GM12878 (cell line): Measurements from ENCODE around the gene FAM25A. TPM values are rescaled to one million over a fixed set of nuclear protein-coding genes. Genes with fewer than 3 reads are reported as not detected.
A peak's percentile ranks its signal among the peaks of the same experiment; 100 is the strongest.

Experiments
- ATF7 ChIP-seq: fragments of 450-650 bp; IDR thresholded peaks from 2 replicates; pipeline ENCODE4 v1.6.1; 2016; ENCODE audit warnings: low read depth, mild to moderate bottlenecking
- BACH1 ChIP-seq: fragments of 450-650 bp; IDR thresholded peaks from 2 replicates; pipeline ENCODE4 v1.6.1; 2017; ENCODE audit warnings: mild to moderate bottlenecking, borderline replicate concordance
- EGR1 ChIP-seq, 2 experiments: IDR thresholded peaks; 1 replicate in 1 of 2; 2 replicates in 1 of 2; pipeline ENCODE4 v1.6.1; 2011 to 2012; ENCODE audit warnings: low read depth in 2 of 2, low read length in 2 of 2, borderline replicate concordance in 1 of 2, mild to moderate bottlenecking in 1 of 2, moderate library complexity in 1 of 2
- ESRRA ChIP-seq: IDR thresholded peaks from 2 replicates; pipeline ENCODE4 v1.6.1; 2012; ENCODE audit warnings: mild to moderate bottlenecking, low read length, improper control_type of control experiment
- FOS ChIP-seq: IDR thresholded peaks from 3 replicates; pipeline ENCODE4 v1.6.1; 2011; ENCODE audit warnings: borderline replicate concordance; ENCODE audit not compliant: insufficient read length; ENCODE audit errors: extremely low read depth
- FOXK2 ChIP-seq: fragments of 450-650 bp; IDR thresholded peaks from 2 replicates; pipeline ENCODE4 v1.6.1; 2017; ENCODE audit warnings: mild to moderate bottlenecking, moderate library complexity
- MYB ChIP-seq: fragments of 150-350 bp; IDR thresholded peaks from 2 replicates; pipeline ENCODE4 v1.6.1; 2014; ENCODE audit warnings: mild to moderate bottlenecking, low read depth, low read length, borderline replicate concordance
- NFYA ChIP-seq: IDR thresholded peaks from 2 replicates; pipeline ENCODE4 v1.6.1; 2011; ENCODE audit warnings: low read depth, mild to moderate bottlenecking, low read length, improper control_type of control experiment, borderline replicate concordance
- NR2C2 ChIP-seq: IDR thresholded peaks from 2 replicates; pipeline ENCODE4 v1.6.1; 2011; ENCODE audit warnings: borderline replicate concordance, low read depth; ENCODE audit not compliant: control insufficient read depth, insufficient read length
- PAX5 ChIP-seq: IDR thresholded peaks from 2 replicates; pipeline ENCODE4 v1.6.1; 2011; ENCODE audit warnings: low read depth, low read length, borderline replicate concordance
- POLR2AphosphoS2 ChIP-seq: IDR thresholded peaks from 2 replicates; pipeline ENCODE4 v1.6.1; 2011; ENCODE audit warnings: low read depth, mild to moderate bottlenecking, low read length, improper control_type of control experiment, moderate library complexity
- SUZ12 ChIP-seq: fragments of 200-600 bp; sonication (generic); IDR thresholded peaks from one replicate; pipeline ENCODE4 v1.6.1; 2018; ENCODE audit warnings: antibody characterized with exemption, mild to moderate bottlenecking; ENCODE audit not compliant: unreplicated experiment
- TARDBP ChIP-seq: IDR thresholded peaks from 2 replicates; pipeline ENCODE4 v1.6.1; 2016; ENCODE audit warnings: borderline replicate concordance
- TCF3 ChIP-seq: IDR thresholded peaks from 2 replicates; pipeline ENCODE4 v1.6.1; 2012; ENCODE audit warnings: low read depth, mild to moderate bottlenecking, low read length, borderline replicate concordance; ENCODE audit not compliant: insufficient read depth
- WRNIP1 ChIP-seq: IDR thresholded peaks from 2 replicates; pipeline ENCODE4 v1.6.1; 2011; ENCODE audit warnings: low read depth, low read length, improper control_type of control experiment, borderline replicate concordance
- ZNF274 ChIP-seq: IDR thresholded peaks from one replicate; pipeline ENCODE4 v1.8.0; 2011; ENCODE audit not compliant: insufficient read length, insufficient read depth
- polyA plus RNA-seq, 11 experiments: library from polyadenylated mRNA; depleted of rRNA in 4 of 11; unstranded in 6 of 11; stranded (reverse) in 5 of 11; fragments of >200 nt; fragmentation: Nextera tagmentation in 4 of 11; fragmentation: Illumina TruSeq in 1 of 11; extraction: Ambion mirVana in 4 of 11; extraction: Trizol in 1 of 11; gene quantifications; 1 replicate in 1 of 11; 2 replicates in 10 of 11; pipeline versions ENCODE4 v1.2.1 to v1.2.3, GENCODE V29; 2011 to 2016; ENCODE audit warnings: inconsistent platforms in 2 of 11, missing spikeins in 2 of 11, low read depth in 1 of 11
- total RNA-seq, 4 experiments: library from RNA; depleted of rRNA in 3 of 4; stranded (reverse); fragments of >200 nt in 3 of 4; fragmentation: Illumina TruSeq in 1 of 4; extraction: Trizol in 1 of 4; gene quantifications; 2 replicates each; pipeline versions ENCODE4 v1.2.1 to v1.2.3, GENCODE V29; 2013 to 2021
- TF ChIP-seq, protein P1 (sequence below): IDR thresholded peaks from 2 replicates; pipeline ENCODE4 v1.6.1; 2012; ENCODE audit warnings: low read depth, low read length, improper control_type of control experiment
- TF ChIP-seq, protein P2 (sequence below): fragments of 150-350 bp; IDR thresholded peaks from 2 replicates; pipeline ENCODE4 v1.6.1; 2016; ENCODE audit warnings: low read depth, low read length
- TF ChIP-seq, protein P3 (sequence below): IDR thresholded peaks from 2 replicates; pipeline ENCODE4 v1.6.1; 2011; ENCODE audit warnings: borderline replicate concordance, low read depth, mild to moderate bottlenecking, moderate library complexity, low read length; ENCODE audit not compliant: insufficient read depth, poor library complexity, severe bottlenecking
- TF ChIP-seq, protein P4 (sequence below): fragments of 450-650 bp; formaldehyde crosslinking; IDR thresholded peaks from 2 replicates; pipeline ENCODE4 v1.5.0; 2022; ENCODE audit warnings: mild to moderate bottlenecking, missing genetic modification characterization

FAM25A gene
- total and polyA plus RNA-seq, 10 of the 15 experiments (the other 5 are each of a cell fraction or from before 2014, with no cell fraction given) = not detected

DNA sequence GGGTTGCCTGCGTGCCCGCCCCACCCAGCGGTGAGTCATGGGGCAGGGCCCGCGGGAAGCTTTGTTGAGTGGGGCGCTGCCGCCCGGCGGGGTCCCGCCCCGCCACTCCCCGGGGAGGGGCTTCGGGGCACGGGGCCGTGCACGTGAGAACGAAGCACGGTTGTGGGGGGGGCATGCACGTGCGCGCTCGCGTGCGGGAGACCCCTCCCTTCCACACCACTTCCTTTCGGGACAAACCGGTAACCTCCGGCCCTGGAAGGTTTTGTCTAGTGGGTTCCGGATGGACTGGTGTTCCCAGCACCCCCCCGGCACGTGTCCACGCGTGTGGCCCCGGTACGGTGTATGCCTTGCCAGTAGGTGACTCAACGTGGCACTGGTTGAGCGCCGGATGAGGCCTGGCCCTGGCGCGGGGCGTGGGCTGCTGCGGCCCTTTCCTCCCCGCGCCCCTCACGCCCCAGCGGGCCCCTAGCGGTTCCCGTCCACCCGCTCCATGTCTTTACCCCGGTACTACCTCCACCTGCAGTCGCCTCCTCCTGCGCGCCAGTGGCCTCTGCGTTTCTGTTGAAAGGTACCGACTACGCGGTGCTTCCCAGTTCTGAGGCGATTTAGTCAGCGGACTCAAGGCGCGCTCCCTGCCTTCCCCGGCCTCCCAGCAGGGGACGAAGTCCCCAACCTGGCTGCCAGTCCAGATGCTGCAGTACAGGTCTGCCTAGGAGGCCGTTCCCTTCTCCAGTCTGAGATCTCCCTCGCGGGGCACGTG is 48.7 kb upstream of the FAM25A start (continued):
- TF ChIP-seq, protein P1, sequence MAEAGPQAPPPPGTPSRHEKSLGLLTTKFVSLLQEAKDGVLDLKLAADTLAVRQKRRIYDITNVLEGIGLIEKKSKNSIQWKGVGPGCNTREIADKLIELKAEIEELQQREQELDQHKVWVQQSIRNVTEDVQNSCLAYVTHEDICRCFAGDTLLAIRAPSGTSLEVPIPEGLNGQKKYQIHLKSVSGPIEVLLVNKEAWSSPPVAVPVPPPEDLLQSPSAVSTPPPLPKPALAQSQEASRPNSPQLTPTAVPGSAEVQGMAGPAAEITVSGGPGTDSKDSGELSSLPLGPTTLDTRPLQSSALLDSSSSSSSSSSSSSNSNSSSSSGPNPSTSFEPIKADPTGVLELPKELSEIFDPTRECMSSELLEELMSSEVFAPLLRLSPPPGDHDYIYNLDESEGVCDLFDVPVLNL = no peak
- TF ChIP-seq ZNF274 (no peak), TCF3 (no peak), WRNIP1 (no peak), SUZ12 (no peak), MYB (no peak), PAX5 (no peak), ATF7 (no peak), NR2C2 (no peak), ESRRA (no peak), EGR1 (IDR thresholded peaks at IDR 0.05; ENCODE audit: borderline replicate concordance in 1 of 2, low read depth in 2 of 2, low read length in 2 of 2) (0 out of 3 replicates have a peak, but pooled peaks of 1 of the 2 experiments have one; percentile 5), TARDBP (no peak), BACH1 (0 out of 2 replicates have a peak, but pooled peaks have one; percentile 82), FOS (no peak), POLR2AphosphoS2 (no peak), NFYA (no peak), FOXK2 (no peak)
- TF ChIP-seq, protein P2, sequence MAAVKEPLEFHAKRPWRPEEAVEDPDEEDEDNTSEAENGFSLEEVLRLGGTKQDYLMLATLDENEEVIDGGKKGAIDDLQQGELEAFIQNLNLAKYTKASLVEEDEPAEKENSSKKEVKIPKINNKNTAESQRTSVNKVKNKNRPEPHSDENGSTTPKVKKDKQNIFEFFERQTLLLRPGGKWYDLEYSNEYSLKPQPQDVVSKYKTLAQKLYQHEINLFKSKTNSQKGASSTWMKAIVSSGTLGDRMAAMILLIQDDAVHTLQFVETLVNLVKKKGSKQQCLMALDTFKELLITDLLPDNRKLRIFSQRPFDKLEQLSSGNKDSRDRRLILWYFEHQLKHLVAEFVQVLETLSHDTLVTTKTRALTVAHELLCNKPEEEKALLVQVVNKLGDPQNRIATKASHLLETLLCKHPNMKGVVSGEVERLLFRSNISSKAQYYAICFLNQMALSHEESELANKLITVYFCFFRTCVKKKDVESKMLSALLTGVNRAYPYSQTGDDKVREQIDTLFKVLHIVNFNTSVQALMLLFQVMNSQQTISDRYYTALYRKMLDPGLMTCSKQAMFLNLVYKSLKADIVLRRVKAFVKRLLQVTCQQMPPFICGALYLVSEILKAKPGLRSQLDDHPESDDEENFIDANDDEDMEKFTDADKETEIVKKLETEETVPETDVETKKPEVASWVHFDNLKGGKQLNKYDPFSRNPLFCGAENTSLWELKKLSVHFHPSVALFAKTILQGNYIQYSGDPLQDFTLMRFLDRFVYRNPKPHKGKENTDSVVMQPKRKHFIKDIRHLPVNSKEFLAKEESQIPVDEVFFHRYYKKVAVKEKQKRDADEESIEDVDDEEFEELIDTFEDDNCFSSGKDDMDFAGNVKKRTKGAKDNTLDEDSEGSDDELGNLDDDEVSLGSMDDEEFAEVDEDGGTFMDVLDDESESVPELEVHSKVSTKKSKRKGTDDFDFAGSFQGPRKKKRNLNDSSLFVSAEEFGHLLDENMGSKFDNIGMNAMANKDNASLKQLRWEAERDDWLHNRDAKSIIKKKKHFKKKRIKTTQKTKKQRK = no peak
- TF ChIP-seq, protein P3, sequence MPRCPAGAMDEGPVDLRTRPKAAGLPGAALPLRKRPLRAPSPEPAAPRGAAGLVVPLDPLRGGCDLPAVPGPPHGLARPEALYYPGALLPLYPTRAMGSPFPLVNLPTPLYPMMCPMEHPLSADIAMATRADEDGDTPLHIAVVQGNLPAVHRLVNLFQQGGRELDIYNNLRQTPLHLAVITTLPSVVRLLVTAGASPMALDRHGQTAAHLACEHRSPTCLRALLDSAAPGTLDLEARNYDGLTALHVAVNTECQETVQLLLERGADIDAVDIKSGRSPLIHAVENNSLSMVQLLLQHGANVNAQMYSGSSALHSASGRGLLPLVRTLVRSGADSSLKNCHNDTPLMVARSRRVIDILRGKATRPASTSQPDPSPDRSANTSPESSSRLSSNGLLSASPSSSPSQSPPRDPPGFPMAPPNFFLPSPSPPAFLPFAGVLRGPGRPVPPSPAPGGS = no peak
- TF ChIP-seq, protein P4, sequence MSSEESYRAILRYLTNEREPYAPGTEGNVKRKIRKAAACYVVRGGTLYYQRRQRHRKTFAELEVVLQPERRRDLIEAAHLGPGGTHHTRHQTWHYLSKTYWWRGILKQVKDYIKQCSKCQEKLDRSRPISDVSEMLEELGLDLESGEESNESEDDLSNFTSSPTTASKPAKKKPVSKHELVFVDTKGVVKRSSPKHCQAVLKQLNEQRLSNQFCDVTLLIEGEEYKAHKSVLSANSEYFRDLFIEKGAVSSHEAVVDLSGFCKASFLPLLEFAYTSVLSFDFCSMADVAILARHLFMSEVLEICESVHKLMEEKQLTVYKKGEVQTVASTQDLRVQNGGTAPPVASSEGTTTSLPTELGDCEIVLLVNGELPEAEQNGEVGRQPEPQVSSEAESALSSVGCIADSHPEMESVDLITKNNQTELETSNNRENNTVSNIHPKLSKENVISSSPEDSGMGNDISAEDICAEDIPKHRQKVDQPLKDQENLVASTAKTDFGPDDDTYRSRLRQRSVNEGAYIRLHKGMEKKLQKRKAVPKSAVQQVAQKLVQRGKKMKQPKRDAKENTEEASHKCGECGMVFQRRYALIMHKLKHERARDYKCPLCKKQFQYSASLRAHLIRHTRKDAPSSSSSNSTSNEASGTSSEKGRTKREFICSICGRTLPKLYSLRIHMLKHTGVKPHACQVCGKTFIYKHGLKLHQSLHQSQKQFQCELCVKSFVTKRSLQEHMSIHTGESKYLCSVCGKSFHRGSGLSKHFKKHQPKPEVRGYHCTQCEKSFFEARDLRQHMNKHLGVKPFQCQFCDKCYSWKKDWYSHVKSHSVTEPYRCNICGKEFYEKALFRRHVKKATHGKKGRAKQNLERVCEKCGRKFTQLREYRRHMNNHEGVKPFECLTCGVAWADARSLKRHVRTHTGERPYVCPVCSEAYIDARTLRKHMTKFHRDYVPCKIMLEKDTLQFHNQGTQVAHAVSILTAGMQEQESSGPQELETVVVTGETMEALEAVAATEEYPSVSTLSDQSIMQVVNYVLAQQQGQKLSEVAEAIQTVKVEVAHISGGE (CRISPR knock-in tag) = no peak
